Coronary artery (tissue), 2 donors: ENCODE results near the gene LIF.

Experiments
- DNase-seq: peaks from one replicate; pipeline ENCODE4 v3.0.0-alpha.2; 2017; ENCODE audit warnings: low spot score
- H3K27ac ChIP-seq, 2 donors: fragments of 200-600 bp; sonication (generic); one replicate each; pipeline ENCODE4 v1.5.1; 2016 to 2019
- H3K4me3 ChIP-seq: fragments of 200-600 bp; sonication (generic); 2 replicates; pipeline ENCODE4 v1.5.1; 2016; ENCODE audit warnings: mild to moderate bottlenecking, moderate library complexity
- TF ChIP-seq, protein P1 (sequence below): fragments of 200-600 bp; sonication (generic); IDR thresholded peaks from one replicate; pipeline ENCODE4 v1.5.1; 2019; ENCODE audit warnings: antibody characterized with exemption

Gene LIF

DNA sequence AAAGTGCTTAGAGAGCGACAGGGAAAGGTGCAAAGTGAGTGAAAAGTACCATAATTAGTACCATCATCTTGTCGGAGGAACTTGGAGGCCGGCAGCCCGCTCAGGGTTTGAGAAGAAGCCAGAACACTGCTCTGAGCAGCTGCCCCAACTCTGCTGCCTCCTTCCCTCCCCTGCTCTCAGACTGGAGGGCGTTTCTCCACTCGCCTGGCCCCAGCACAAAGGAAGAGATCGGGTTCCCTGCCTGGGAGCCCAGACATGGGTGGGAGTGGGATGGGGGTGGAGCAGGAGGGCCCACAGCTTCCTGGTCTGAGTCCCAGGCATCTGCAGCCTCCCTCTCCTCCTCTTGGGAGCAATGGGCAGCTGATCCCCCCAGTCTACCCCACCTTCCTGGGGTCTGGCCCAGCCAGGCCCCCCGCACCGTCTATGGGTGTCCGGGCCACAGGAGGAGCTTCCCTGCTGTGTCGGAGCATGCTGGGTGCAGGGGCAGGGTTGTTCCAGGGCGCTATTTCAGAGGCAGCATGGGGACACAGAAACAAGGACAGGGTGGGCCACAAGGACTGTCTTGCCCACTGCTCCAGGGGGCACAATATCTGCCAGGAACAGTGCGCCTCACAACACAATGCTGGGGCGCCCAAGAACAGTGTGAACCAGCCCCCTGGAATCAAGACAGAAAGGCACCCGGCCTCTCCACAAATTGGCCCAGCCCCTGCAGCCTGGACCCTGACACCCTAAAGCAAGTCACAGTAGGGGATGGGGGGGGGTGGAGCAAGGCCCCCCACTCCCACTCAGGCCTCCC lies 4.8 kb downstream of the LIF start:
- Histone ChIP-seq H3K27ac (no peak overlapping the region), H3K4me3 (no peak overlapping the region)
- TF ChIP-seq, protein P1, sequence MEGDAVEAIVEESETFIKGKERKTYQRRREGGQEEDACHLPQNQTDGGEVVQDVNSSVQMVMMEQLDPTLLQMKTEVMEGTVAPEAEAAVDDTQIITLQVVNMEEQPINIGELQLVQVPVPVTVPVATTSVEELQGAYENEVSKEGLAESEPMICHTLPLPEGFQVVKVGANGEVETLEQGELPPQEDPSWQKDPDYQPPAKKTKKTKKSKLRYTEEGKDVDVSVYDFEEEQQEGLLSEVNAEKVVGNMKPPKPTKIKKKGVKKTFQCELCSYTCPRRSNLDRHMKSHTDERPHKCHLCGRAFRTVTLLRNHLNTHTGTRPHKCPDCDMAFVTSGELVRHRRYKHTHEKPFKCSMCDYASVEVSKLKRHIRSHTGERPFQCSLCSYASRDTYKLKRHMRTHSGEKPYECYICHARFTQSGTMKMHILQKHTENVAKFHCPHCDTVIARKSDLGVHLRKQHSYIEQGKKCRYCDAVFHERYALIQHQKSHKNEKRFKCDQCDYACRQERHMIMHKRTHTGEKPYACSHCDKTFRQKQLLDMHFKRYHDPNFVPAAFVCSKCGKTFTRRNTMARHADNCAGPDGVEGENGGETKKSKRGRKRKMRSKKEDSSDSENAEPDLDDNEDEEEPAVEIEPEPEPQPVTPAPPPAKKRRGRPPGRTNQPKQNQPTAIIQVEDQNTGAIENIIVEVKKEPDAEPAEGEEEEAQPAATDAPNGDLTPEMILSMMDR: no peak
- no peak for DNase-seq

DNA sequence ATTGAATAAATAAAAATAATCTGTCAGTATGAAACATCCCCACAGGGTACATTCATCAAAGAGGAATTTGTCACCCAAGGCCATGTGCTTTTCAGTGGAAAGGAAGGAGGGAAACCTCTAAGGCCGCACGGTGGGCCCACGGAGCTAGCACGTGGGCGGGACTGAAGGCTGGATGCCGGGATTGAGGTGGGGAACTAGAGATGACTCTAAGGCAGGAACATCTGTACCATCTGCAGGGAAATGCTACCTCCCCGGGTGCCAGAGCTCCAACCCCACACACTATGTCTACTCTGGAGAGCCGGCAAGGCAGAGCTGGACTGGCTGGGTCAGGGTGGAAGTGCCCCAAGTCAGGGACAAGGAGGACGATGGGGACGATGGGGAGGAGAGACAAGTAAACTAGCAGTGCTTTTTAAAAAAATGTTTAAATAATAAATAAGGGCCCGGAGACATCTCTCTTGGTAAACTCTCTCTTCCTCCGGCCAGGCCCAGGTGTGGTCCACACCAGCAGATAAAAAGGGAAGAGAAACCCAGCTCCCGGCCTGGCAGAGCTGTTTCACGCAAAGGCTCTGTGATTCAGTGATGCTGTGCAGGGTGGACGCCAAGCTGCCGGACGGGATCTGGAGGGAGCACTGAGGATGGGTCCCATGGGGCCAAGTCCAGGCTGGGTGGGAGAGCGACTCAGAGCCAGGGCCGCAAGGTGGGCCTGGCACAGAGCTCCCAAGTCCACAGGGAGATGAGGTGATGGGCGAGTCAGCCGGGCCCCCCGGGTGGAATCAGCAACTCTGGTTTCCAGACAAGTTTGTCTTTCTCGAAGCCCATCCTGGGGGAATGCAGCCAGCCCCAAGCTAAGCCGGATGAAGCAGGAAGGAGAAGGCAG lies 5.8 kb downstream of the LIF start:
- no peak for DNase-seq
- TF ChIP-seq, protein P1: no peak
- Histone ChIP-seq H3K4me3 (no peak overlapping the region), H3K27ac (no peak overlapping the region)

DNA sequence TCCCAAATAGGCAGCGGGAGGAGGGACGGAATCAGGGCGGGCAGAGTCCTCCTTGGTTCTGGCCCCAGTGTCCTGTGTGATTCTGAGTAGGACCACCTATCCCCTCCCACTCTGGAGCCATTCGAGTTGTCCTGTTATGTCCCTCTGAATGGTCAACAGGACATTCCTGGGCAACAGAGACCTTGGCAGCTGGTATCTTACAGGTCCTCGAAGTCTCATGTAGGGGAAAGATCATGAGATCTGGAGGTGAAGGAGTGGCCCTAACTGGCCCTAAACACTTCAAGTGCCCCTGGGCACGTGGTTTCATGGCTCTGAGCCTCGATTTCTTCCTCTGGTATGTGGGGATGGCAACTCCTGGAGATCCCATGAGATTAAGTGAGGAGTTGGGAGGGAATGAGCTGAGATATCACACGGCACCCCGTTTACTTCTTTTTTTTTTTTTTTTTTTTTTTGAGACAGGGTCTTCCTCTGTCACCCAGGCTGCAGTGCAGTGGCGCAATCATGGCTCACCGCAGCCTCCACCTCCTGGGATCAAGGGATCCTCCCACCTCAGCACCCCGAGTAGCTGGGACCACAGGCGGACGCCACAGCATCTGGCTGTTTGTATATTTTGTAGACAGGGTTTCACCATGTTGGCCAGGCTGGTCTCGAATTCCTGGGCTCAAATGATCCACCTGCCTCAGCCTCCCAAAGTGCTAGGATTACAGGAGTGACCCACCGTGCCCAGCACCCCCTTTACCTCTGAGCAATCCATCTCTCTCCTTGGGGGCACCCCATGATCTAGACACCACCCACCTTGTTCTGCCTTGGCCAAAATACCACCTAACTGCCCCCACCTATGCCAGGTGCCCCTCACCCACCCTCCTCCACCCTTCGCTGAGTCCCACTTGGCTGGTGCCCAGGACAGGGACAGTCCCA lies 6.8 kb downstream of the LIF start:
- no peak overlapping the region for H3K4me3 ChIP-seq
- no peak for DNase-seq
- no peak overlapping the region for H3K27ac ChIP-seq
- TF ChIP-seq, protein P1: no peak

DNA sequence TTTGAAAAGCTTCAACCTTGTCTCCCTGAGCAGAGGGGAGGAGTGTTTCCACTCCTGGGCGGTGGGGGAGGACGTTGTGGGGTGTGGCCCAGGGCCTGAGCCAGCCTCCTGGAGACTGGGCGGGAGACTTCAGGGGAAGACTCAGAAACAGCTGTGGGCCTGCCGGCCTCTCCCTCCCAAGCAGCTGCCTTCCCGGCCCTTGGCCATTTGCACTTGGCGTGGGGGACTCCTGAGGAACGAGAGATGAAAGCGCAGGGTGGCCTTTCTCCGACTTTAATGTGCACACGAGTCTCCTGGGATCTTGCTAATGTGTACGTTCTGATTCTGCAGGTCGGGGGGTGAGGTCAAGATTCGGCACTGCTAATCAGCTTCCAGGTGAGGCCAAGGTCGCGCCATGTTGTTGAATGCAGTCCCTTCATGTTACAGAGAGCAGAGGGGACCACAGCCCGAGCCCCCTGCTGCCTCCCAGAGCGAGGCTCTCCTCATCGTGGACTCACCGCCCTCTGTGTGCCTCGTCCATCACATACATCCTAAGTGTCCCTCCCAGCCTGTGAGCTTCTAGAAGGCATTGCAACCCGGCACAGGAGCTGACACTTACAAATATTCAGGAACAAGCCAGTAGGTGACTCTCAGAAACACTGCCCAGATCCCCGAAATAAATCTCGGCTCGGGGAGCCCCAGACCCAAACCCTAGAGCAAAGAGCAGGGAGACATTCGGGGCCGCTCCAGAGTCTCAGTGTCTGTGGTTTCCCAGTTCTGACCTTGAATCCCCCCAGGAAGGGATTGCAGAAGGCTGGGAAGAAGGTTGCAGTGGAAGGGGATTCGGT lies 7.7 kb downstream of the LIF start:
- DNase-seq: no peak
- H3K4me3 ChIP-seq: no peak overlapping the region
- H3K27ac ChIP-seq: no peak overlapping the region
- TF ChIP-seq, protein P1: no peak

DNA sequence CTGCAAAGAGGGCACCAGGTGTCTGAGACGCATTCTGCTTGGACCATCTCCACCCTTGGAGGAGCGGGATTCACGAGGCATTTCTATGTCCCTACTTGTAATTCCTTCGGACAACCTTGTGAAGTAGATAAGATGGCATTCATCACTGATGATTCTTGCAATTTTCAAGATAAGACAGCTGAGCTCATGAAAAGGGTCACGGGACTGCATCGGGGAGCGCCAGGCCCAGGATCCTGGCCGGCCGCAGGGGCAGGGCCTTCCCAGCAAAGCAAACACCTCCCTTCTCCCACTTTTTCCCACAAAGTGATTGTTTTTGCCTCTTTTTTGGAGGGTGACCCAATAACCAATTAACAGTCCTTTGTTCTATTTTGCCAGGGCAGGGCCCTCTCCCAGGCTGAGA lies 8.4 kb downstream of the LIF start:
- H3K27ac ChIP-seq: no peak overlapping the region
- DNase-seq: no peak
- TF ChIP-seq, protein P1: no peak

DNA sequence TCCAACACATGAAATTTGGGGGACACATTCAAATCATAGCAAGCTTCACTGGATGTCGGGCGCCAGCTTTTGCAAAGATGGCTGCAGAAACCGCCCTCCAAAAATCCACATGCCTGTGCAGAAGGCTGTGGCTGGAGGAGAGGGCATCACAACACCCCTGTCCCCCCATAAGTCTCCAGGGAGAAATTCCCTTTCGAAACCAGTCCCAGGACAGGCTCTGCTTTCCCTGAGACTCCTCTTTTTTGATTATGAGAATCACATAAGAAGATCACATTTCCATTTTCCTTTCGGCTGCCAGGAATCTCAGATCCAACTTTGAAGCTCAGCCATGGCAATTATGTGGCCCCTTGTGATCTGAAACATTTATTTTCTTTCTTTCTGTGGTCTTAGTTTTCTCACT lies 9.7 kb downstream of the LIF start:
- no peak for DNase-seq
- TF ChIP-seq, protein P1: no peak
- no peak overlapping the region for H3K27ac ChIP-seq
- H3K4me3 ChIP-seq: no peak overlapping the region

More for the DNA sequence above, 8.4 kb downstream of the LIF start:
- H3K4me3 ChIP-seq: no peak overlapping the region
